Measurements from ENCODE around the gene C20orf202. TPM values are rescaled to one million over a fixed set of nuclear protein-coding genes. Genes with fewer than 3 reads are reported as not detected.
"Not testable (repeated sequence)": the region's sequence is repeated elsewhere in the genome, so short reads cannot be mapped to it uniquely, and the experiment has no call there.

C20orf202 gene
- total RNA-seq, 1 donor from 2014 or later: not detected

DNA sequence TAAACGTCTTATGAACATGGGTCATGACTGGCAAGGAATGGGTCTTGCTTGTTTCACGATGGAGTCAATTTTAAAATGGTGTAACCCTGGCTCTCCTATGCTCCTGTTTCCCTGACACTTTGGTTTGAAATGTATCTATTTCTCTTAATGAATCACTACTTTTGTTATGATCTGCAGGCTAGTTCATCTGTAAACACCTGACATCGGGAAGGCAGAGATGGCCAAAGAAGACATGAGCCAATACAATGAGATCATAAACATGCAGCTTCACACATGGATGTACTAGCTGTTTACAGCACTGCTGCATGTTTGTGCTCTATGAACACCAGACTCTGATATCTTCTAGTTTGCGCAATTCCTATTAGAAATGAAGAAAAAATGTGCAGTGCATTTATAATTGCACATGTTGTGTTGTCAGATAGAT is 11.6 kb downstream of the C20orf202 start:
- no peaks in the 10 kb centered on the region for H3K4me1 Mint-ChIP-seq (ENCODE audit: low read depth, unreplicated experiment)
- no peak for DNase-seq
- TF ChIP-seq, protein P1, sequence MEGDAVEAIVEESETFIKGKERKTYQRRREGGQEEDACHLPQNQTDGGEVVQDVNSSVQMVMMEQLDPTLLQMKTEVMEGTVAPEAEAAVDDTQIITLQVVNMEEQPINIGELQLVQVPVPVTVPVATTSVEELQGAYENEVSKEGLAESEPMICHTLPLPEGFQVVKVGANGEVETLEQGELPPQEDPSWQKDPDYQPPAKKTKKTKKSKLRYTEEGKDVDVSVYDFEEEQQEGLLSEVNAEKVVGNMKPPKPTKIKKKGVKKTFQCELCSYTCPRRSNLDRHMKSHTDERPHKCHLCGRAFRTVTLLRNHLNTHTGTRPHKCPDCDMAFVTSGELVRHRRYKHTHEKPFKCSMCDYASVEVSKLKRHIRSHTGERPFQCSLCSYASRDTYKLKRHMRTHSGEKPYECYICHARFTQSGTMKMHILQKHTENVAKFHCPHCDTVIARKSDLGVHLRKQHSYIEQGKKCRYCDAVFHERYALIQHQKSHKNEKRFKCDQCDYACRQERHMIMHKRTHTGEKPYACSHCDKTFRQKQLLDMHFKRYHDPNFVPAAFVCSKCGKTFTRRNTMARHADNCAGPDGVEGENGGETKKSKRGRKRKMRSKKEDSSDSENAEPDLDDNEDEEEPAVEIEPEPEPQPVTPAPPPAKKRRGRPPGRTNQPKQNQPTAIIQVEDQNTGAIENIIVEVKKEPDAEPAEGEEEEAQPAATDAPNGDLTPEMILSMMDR (IDR thresholded peaks at IDR 0.05; ENCODE audit: partially characterized antibody, unreplicated experiment): no peak
- no peaks in the 10 kb centered on the region for H3K36me3 Mint-ChIP-seq (ENCODE audit: unreplicated experiment)
- H3K4me3 Mint-ChIP-seq (ENCODE audit: unreplicated experiment): no peak overlapping the region
- no peak overlapping the region for H3K27ac Mint-ChIP-seq (ENCODE audit: unreplicated experiment)
- H3K9me3 Mint-ChIP-seq (ENCODE audit: unreplicated experiment): peaks cover 5% of the 10 kb centered on the region
- H3K27me3 Mint-ChIP-seq (ENCODE audit: unreplicated experiment): peaks cover 6% of the 10 kb centered on the region

DNA sequence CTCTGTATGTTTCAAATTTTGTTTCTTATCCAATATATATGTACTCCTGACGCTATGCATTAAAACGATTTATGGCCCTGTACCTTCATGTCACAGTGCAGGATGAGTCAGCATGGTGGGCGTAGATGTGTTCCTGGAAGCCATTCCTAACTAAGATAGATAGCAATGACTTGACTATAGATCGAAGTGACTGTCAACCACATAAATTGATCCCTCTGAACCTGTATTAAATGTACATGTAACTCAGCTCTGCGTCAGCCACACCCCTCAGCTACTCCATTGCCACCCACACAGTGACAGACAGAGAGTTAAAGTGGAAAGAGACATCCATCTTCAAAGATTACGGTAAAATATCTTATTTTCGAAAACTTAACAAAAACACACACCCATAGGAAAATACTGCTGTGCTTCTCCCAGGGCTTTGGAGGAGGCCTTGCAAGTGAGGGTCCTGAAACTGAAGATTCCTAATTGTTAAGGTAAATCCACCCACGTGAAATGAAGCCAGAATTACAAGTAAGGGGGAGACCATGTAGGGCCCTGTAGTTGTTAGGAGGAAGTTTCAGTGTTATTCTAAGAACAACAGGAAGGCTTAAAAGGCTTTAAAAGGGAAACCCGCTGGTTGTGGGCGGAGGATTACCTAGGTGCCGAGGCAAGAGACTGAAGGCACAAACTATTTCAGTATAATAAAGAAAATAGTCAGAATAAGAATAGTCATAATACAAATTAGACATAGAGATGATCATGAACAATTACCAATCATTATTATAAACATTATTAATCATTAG is 12.3 kb downstream of the C20orf202 start:
- H3K4me3 Mint-ChIP-seq (ENCODE audit: unreplicated experiment): no peak overlapping the region
- no peak for DNase-seq
- peaks cover 6% of the 10 kb centered on the region for H3K27me3 Mint-ChIP-seq (ENCODE audit: unreplicated experiment)
- peaks cover 5% of the 10 kb centered on the region for H3K9me3 Mint-ChIP-seq (ENCODE audit: unreplicated experiment)
- TF ChIP-seq, protein P1 (IDR thresholded peaks at IDR 0.05; ENCODE audit: partially characterized antibody, unreplicated experiment): no peak
- no peaks in the 10 kb centered on the region for H3K4me1 Mint-ChIP-seq (ENCODE audit: low read depth, unreplicated experiment)
- H3K36me3 Mint-ChIP-seq (ENCODE audit: unreplicated experiment): no peaks in the 10 kb centered on the region
- H3K27ac Mint-ChIP-seq (ENCODE audit: unreplicated experiment): no peak overlapping the region

DNA sequence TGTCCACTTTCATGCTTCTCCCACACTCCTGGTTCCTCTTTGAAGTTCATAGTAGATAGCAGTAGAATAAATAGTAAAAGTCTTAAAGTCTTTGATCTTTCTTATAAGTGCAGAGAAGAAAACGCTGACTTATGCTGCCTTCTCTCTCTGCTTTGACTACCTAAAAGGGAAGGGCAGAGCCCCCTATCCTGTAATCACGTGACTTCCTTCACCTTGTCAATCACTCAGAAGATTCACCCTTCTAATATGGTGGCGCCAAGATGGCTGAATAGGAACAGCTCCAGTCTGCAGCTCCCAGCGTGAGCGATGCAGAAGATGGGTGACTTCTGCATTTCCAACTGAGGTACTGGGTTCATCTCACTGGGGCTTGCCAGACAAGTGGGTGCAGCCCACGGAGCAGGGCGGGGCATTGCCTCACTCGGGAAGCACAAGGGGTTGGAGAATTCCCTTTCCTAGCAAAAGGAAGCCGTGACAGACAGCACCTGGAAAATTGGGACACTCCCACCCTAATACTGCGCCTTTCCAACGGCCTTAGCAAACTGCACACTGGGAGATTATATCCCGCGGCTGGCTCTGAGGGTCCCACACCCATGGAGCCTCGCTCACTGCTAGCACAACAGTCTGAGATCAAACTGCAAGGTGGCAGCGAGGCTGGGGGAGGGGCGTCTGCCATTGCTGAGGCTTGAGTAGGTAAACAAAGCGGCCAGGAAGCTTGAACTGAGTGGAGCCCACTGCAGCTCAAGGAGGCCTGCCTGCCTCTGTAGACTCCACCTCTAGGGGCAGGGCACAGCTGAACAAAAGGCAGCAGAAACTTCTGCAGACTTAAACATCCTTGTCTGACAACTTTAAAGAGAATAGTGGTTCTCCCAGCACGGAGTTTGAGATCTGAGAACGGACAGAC is 13.5 kb downstream of the C20orf202 start:
- H3K27me3 Mint-ChIP-seq (ENCODE audit: unreplicated experiment); H3K9me3 Mint-ChIP-seq (ENCODE audit: unreplicated experiment); H3K27ac Mint-ChIP-seq (ENCODE audit: unreplicated experiment); DNase-seq; H3K4me1 Mint-ChIP-seq (ENCODE audit: low read depth, unreplicated experiment); H3K4me3 Mint-ChIP-seq (ENCODE audit: unreplicated experiment); H3K36me3 Mint-ChIP-seq (ENCODE audit: unreplicated experiment): not testable (repeated sequence)

DNA sequence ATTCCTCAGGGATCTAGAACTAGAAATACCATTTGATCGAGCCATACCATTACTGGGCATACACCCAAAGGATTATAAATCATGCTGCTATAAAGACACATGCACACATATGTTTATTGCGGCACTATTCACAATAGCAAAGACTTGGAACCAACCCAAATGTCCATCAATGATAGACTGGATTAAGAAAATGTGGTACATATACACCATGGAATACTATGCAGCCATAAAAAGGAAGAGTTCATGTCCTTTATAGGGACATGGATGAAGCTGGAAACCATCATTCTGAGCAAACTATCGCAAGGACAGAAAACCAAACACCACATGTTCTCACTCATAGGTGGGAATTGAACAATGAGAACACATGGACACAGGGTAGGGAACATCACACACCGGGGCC is 19.5 kb downstream of the C20orf202 start:
- not testable (repeated sequence) for H3K4me1 Mint-ChIP-seq (ENCODE audit: low read depth, unreplicated experiment); DNase-seq; H3K9me3 Mint-ChIP-seq (ENCODE audit: unreplicated experiment); H3K4me3 Mint-ChIP-seq (ENCODE audit: unreplicated experiment); H3K27ac Mint-ChIP-seq (ENCODE audit: unreplicated experiment); H3K36me3 Mint-ChIP-seq (ENCODE audit: unreplicated experiment); H3K27me3 Mint-ChIP-seq (ENCODE audit: unreplicated experiment)

DNA sequence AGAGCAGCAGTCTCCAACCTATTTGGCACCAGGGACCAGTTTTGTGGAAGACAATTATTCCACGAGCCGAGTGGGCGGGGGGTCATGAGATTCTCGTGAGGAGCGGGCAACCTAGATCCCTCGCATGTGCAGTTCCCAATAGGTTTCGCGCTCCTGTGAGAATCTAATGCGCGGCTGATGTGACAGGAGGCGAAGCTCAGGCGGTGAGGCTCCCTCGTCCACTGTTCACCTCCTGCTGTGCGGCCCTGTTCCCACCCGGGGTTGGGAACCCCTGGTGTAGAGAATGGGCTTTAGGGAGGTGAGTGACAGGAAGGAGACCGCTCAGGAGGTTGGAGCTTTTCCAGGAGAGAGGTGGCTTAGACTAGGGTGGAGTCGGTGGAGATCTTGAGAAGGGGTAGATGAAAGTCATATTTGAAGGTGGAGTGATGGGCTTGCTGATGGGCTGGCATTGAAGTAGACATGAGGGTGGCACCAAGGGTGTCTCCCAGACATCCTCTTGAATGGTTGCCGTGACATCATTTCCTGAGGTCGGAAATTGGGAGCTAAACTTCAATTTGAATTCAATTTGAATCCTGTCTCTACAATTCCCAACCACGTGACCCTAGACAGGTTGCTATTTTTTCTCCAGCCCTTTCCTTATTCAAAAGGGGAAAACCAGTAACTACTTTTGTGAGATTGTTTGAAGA is 21.1 kb downstream of the C20orf202 start:
- peaks cover 4% of the 10 kb centered on the region for H3K36me3 Mint-ChIP-seq (ENCODE audit: unreplicated experiment)
- TF ChIP-seq, protein P1 (IDR thresholded peaks at IDR 0.05; ENCODE audit: partially characterized antibody, unreplicated experiment): no peak
- no peak for DNase-seq
- H3K4me3 Mint-ChIP-seq (ENCODE audit: unreplicated experiment): peak overlapping the region; percentile 46
- H3K9me3 Mint-ChIP-seq (ENCODE audit: unreplicated experiment): peaks cover 3% of the 10 kb centered on the region
- H3K27me3 Mint-ChIP-seq (ENCODE audit: unreplicated experiment): peaks cover under 1% of the 10 kb centered on the region
- no peaks in the 10 kb centered on the region for H3K4me1 Mint-ChIP-seq (ENCODE audit: low read depth, unreplicated experiment)
- no peak overlapping the region for H3K27ac Mint-ChIP-seq (ENCODE audit: unreplicated experiment)

All from glutamatergic neuron (in vitro differentiated cells).